Measurements from ENCODE around the gene TNKS1BP1.

DNA sequence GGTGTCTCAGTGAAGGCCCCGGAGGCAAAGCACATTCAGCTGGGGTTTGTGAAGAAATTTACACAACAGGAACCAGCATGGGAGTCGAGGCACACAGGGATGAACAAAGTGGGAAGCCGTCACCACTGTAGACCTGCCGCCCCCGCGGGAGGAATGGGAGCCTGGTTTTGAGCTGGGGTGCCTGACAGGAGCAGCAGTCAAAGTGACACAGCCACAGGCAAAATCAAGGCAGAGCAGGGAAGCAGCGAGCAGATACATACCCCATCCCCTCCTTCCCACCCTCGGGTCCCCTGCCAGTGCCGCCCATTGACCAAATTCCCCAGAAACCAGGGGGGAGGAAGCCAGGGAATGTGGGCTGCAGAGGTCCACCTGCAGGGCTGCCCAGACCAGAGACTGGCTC lies 34.2 kb upstream of the TNKS1BP1 start:
- TF ChIP-seq GATA2 (IDR thresholded peaks at IDR 0.05; ENCODE audit: low read depth, low read length): no peak
- TF ChIP-seq GATA3 (IDR thresholded peaks at IDR 0.05; ENCODE audit: low read depth, low read length): no peak

Data from SH-SY5Y (cell line).